HG03521 (cell line): ENCODE results near the gene AHRR.

Source experiments
- ATAC-seq: cut with Tn5 transposase; IDR thresholded peaks from one replicate; pipeline ENCODE4 v1.9.1; 2021; ENCODE audit warnings: mild to moderate bottlenecking, moderate library complexity; ENCODE audit not compliant: unreplicated experiment

AHRR gene

GRCh38 chr5:344668-345067 lies 23.2 kb downstream of the AHRR start:
- ATAC-seq, result no peak

GRCh38 chr5:345404-346195 lies 24.1 kb downstream of the AHRR start:
- no peak for ATAC-seq

GRCh38 chr5:346229-346935 lies 24.9 kb downstream of the AHRR start:
- no peak for ATAC-seq

- no peak for ATAC-seq
These were observed 26.3 kb downstream of the AHRR start for GRCh38 chr5:347712-348284.

GRCh38 chr5:348726-349125 lies 27.2 kb downstream of the AHRR start:
- ATAC-seq, result no peak

- no peak for ATAC-seq
These were observed 28.8 kb downstream of the AHRR start for GRCh38 chr5:350355-350754.

GRCh38 chr5:351084-351920 lies 29.8 kb downstream of the AHRR start:
- ATAC-seq, result no peak

- no peak for ATAC-seq
These were observed 30.4 kb downstream of the AHRR start for GRCh38 chr5:351921-352245.

GRCh38 chr5:352639-353611 lies 31.4 kb downstream of the AHRR start:
- no peak for ATAC-seq

GRCh38 chr5:353612-354580 lies 32.4 kb downstream of the AHRR start:
- ATAC-seq, result no peak

GRCh38 chr5:354581-355378 lies 33.3 kb downstream of the AHRR start:
- no peak for ATAC-seq

GRCh38 chr5:355379-355935 lies 33.9 kb downstream of the AHRR start:
- no peak for ATAC-seq

- no peak for ATAC-seq
These were observed 34.4 kb downstream of the AHRR start for GRCh38 chr5:355958-356357.

GRCh38 chr5:359301-359897 lies 37.9 kb downstream of the AHRR start:
- no peak for ATAC-seq

- no peak for ATAC-seq
These were observed 38.9 kb downstream of the AHRR start for GRCh38 chr5:360257-361027.

- no peak for ATAC-seq
These were observed 40.7 kb downstream of the AHRR start for GRCh38 chr5:362189-362588.
